Measurements from ENCODE around the gene ELMOD3. TPM values are rescaled to one million over a fixed set of nuclear protein-coding genes. Genes with fewer than 3 reads are reported as not detected.
"Not testable (repeated sequence)": the region's sequence is repeated elsewhere in the genome, so short reads cannot be mapped to it uniquely, and the experiment has no call there.

ELMOD3 gene
- total RNA-seq, 4 donors from 2014 or later, result 23.4 to 34.5 (median 31.4) TPM

DNA sequence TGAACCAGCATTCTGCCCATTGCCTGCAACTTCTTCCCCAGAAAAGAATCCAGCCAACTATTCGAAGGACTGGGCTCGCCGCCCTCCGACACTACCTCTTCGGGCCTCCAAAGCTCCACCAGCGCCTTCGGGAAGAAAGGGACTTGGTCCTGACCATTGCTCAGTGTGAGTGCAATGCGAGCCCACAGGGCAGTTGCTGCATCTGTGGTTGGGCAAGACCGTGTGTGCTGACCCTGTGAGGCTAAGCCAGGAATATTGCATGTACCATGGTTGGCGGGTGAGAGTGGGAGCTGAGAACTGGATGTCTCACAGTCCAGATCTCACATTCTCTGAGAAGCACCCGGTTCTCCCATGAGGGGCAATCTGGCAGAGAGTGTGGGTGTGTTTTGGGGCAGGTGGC lies 16.5 kb downstream of the ELMOD3 start:
- Histone ChIP-seq H3K27me3 (no peaks in the 10 kb centered on the region), H3K27ac (no peak overlapping the region), H3K4me3 (replicated peaks in 1 of 3) (no peak overlapping the region), H3K9me3 (no peaks in the 10 kb centered on the region), H3K4me1 (no peaks in the 10 kb centered on the region), H3K36me3 (peaks cover 3 to 5% of the 10 kb centered on the region in 2 donors)
- intact Hi-C loops (cut with DNase I), result no loop called here
- no peak for DNase-seq
- WGBS, 2 donors, result 97 to 99% methylated on average over 10 to 11 of the region's 11 CpGs
- TF ChIP-seq, protein P1, sequence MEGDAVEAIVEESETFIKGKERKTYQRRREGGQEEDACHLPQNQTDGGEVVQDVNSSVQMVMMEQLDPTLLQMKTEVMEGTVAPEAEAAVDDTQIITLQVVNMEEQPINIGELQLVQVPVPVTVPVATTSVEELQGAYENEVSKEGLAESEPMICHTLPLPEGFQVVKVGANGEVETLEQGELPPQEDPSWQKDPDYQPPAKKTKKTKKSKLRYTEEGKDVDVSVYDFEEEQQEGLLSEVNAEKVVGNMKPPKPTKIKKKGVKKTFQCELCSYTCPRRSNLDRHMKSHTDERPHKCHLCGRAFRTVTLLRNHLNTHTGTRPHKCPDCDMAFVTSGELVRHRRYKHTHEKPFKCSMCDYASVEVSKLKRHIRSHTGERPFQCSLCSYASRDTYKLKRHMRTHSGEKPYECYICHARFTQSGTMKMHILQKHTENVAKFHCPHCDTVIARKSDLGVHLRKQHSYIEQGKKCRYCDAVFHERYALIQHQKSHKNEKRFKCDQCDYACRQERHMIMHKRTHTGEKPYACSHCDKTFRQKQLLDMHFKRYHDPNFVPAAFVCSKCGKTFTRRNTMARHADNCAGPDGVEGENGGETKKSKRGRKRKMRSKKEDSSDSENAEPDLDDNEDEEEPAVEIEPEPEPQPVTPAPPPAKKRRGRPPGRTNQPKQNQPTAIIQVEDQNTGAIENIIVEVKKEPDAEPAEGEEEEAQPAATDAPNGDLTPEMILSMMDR (IDR thresholded peaks at IDR 0.05), result no peak
- no peak for TF ChIP-seq POLR2A (IDR thresholded peaks at IDR 0.05)

DNA sequence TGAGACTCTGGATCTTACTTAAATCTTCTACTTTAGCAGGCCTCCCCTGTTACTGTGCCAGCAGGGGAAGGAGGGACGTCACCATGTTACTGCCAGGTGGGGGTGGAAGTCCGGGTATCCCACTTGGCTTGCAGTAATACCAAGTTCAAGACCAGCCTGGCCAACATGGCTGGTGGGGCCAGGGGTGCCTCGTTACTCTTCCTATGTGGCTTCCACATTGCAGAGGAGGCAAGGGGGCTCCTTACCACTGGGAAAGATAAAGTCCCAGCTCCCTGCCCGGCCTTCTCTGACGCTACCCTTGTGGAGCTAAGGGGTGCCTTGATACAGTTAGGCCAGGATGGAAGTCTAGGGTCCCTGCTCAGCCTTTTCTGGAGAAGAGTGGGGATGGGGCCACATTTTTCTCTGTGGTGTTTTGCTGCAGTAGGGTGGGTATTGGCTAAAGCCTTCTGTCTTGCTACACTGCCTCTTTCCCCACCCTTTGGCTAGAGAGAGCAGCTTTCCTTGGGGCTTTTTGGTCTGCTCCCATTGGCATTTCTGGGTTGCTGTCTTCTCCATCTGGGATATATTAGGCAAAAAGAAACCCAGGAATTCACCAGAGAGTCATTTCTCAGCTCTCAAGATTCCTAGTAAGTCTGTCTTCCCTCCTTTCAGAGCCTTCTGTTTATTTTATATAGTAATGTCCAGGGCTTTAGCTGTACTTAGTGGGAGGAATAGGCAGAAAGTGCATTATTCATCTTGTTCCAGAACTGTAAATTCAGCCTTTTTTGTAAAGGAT lies 21.9 kb downstream of the ELMOD3 start:
- Histone ChIP-seq H3K27me3 (no peaks in the 10 kb centered on the region), H3K36me3 (peaks cover 0 to 6% of the 10 kb centered on the region in 2 donors), H3K27ac (peak overlapping the region in 1 of 3 donors; percentile 40), H3K4me3 (replicated peaks in 1 of 3) (no peak overlapping the region), H3K9me3 (no peaks in the 10 kb centered on the region), H3K4me1 (peaks cover 0 to 11% of the 10 kb centered on the region in 2 donors)
- intact Hi-C loops (cut with DNase I), result no loop called here
- DNase-seq, result no peak
- TF ChIP-seq, protein P1 (IDR thresholded peaks at IDR 0.05), result no peak
- no peak for TF ChIP-seq POLR2A (IDR thresholded peaks at IDR 0.05)
- 95 to 97% methylated on average over 3 to 5 of the region's 5 CpGs for WGBS, 2 donors

DNA sequence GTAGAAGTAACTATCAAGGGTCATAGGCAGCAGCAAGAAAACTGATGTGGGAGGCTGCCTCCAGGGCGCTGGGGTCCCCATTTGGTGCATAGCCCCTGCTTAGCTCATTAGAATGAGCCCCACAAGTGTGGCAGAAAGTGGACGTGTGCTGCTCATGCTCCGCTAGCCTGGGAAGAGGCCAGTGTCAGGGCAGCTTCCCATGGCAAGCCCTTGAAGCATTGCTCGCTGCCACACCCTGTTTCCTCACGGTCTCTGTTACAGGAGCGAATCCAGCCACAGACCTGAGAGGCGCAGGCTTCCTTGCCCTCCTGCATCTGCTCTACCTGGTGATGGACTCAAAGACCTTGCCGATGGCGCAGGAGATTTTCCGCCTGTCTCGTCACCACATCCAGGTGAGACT lies 22.5 kb downstream of the ELMOD3 start:
- H3K36me3 ChIP-seq, result peaks cover 0 to 6% of the 10 kb centered on the region in 2 donors
- DNase-seq, result peak; percentile 59 to 60
- no peaks in the 10 kb centered on the region for H3K27me3 ChIP-seq
- intact Hi-C loops (cut with DNase I), result no loop called here
- peaks cover 0 to 11% of the 10 kb centered on the region in 2 donors for H3K4me1 ChIP-seq
- TF ChIP-seq, protein P1 (IDR thresholded peaks at IDR 0.05), result no peak
- no peak for TF ChIP-seq POLR2A (IDR thresholded peaks at IDR 0.05)
- H3K4me3 ChIP-seq (replicated peaks in 1 of 3), result no peak overlapping the region
- peak overlapping the region in 1 of 3 donors; percentile 40 for H3K27ac ChIP-seq
- WGBS, 2 donors, result 83 to 89% methylated on average over 9 to 10 of the region's 11 CpGs
- no peaks in the 10 kb centered on the region for H3K9me3 ChIP-seq

DNA sequence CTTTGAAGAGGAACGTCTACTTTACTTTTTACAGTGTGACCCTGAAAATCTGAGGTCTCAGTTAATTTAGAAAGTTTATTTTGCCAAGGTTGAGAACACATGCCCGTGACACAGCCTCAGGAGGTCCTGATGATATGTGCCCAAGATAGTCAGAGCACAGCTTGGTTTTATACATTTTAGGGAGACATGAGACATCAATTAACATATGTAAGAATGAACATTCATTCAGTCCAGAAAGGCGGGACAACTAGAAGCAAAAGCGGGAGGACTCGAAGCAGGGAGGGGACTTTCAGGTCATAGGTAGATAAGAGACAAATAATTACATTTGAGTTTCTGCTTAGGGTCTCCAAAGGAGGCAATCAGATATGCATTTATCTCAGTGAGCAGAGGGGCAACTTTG lies 23.7 kb downstream of the ELMOD3 start:
- no peak for TF ChIP-seq POLR2A (IDR thresholded peaks at IDR 0.05)
- TF ChIP-seq, protein P1 (IDR thresholded peaks at IDR 0.05), result no peak
- DNase-seq, result no peak
- no peak overlapping the region for H3K27ac ChIP-seq

DNA sequence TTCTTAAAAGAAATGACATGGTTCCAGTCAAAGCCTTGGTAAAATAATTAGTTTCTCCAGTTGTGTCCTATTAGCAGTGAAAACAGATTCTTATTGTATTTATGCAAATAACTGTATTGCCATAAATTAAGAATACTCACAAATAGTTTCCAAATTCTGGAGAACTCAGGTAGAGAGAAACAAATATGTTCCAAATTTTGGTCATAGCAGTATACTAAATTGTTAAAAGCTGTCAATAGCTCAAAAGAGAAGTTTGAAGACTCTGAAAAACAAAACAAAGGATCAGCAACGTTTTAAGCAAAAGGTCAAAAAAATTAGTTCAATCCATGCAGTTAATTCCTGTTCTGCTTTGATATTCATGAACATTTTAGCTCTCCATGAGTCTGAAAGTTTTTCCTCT lies 25.5 kb downstream of the ELMOD3 start:
- H3K27ac ChIP-seq, result no peak overlapping the region
- 78 to 91% methylated on average over 1 of the region's 1 CpG for WGBS, 2 donors
- TF ChIP-seq, protein P1 (IDR thresholded peaks at IDR 0.05), result no peak
- no peak for TF ChIP-seq POLR2A (IDR thresholded peaks at IDR 0.05)
- DNase-seq, result no peak
- peaks cover 0 to 6% of the 10 kb centered on the region in 2 donors for H3K36me3 ChIP-seq
- H3K4me1 ChIP-seq, result peaks cover 11 to 31% of the 10 kb centered on the region in 2 donors
- intact Hi-C loops (cut with DNase I), result no loop called here
- no peak overlapping the region for H3K4me3 ChIP-seq (replicated peaks in 1 of 3)
- no peaks in the 10 kb centered on the region for H3K27me3 ChIP-seq
- no peaks in the 10 kb centered on the region for H3K9me3 ChIP-seq

More for the DNA sequence above, 23.7 kb downstream of the ELMOD3 start:
- H3K36me3 ChIP-seq, result peaks cover 0 to 6% of the 10 kb centered on the region in 2 donors
- H3K9me3 ChIP-seq, result no peaks in the 10 kb centered on the region
- WGBS, 2 donors, result 94 to 96% methylated on average over 5 of the region's 5 CpGs
- H3K4me1 ChIP-seq, result peaks cover 9 to 20% of the 10 kb centered on the region in 2 donors
- H3K27me3 ChIP-seq, result no peaks in the 10 kb centered on the region
- no peak overlapping the region for H3K4me3 ChIP-seq (replicated peaks in 1 of 3)
- intact Hi-C loops (cut with DNase I), result no loop called here

DNA sequence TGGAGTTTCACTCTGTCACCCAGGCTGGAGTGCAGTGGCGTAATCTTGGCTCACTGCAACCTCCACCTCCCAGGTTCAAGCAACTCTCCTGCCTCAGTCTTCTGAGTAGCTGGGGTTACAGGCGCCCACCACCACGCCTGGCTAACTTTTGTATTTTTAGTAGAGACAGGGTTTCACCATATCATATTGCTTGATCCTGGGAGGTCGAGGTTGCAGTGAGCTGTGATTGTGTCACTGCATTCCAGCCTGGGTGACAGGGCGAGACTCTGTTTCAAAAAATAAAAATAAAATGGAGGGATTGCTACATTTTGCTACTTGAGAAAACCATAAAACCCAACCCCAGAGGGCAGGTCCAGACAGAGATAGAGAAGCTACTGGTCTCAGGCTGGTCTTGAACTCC lies 28.6 kb downstream of the ELMOD3 start:
- H3K36me3 ChIP-seq; H3K27me3 ChIP-seq; intact Hi-C loops (cut with DNase I); H3K9me3 ChIP-seq; H3K4me3 ChIP-seq (replicated peaks in 1 of 3): not testable (repeated sequence)
- peak; percentile 70 to 71 for DNase-seq
- Histone ChIP-seq H3K27ac (peak overlapping the region; percentile 79), H3K4me1 (peaks cover 11 to 21% of the 10 kb centered on the region in 2 donors)
- 42 to 49% methylated on average over 5 of the region's 5 CpGs for WGBS, 2 donors
